NCI-H345 treated with DMSO at 0.1 percent for 48 hours (cell line): ENCODE results near the gene KDSR.

Source experiments
- DNase-seq: peaks from one replicate; lab custom pipeline; 2025; ENCODE audit not compliant: unreplicated experiment; lab: John Stamatoyannopoulos, UW

KDSR gene

GRCh38 chr18:63367053-63367953, at the start of gene KDSR:
Gene KDSR, minus strand, starts transcription at chr18:63367206. Its CDS starts 88 bp downstream, at chr18:63367118.
- DNase-seq = peak; percentile 94

GRCh38 chr18:63412953-63413352, 45.9 kb upstream of the KDSR start:
- no peak for DNase-seq

GRCh38 chr18:63410792-63411191, 43.8 kb upstream of the KDSR start:
- DNase-seq = no peak

- DNase-seq = no peak
Measured at GRCh38 chr18:63409301-63409700, 42.3 kb upstream of the KDSR start.

- no peak for DNase-seq
Measured at GRCh38 chr18:63407734-63408133, 40.7 kb upstream of the KDSR start.

- DNase-seq = no peak
Measured at GRCh38 chr18:63405986-63406385, 39.0 kb upstream of the KDSR start.

GRCh38 chr18:63402246-63403162, 35.5 kb upstream of the KDSR start:
- no peak for DNase-seq

- no peak for DNase-seq
Measured at GRCh38 chr18:63399300-63399699, 32.3 kb upstream of the KDSR start.

GRCh38 chr18:63397349-63397748, 30.3 kb upstream of the KDSR start:
- no peak for DNase-seq

- no peak for DNase-seq
Measured at GRCh38 chr18:63395503-63395902, 28.5 kb upstream of the KDSR start.

GRCh38 chr18:63394954-63395353, 27.9 kb upstream of the KDSR start:
- DNase-seq = no peak

GRCh38 chr18:63387861-63388260, 20.9 kb upstream of the KDSR start:
- no peak for DNase-seq

GRCh38 chr18:63382843-63383242, 15.8 kb upstream of the KDSR start:
- no peak for DNase-seq

- DNase-seq = no peak
Measured at GRCh38 chr18:63379639-63379962, 12.6 kb upstream of the KDSR start.

GRCh38 chr18:63378919-63379638, 12.1 kb upstream of the KDSR start:
- DNase-seq = no peak

- DNase-seq = no peak
Measured at GRCh38 chr18:63377275-63377980, 10.4 kb upstream of the KDSR start.

- no peak for DNase-seq
Measured at GRCh38 chr18:63376538-63376937, 9.5 kb upstream of the KDSR start.

GRCh38 chr18:63374540-63374939, 7.5 kb upstream of the KDSR start:
- DNase-seq = no peak

- no peak for DNase-seq
Measured at GRCh38 chr18:63373161-63373560, 6.2 kb upstream of the KDSR start.

GRCh38 chr18:63368611-63369010, 1.6 kb upstream of the KDSR start:
- DNase-seq = no peak
